OCI-LY7 (cell line): ENCODE measurements around the gene PDE5A. TPM values are rescaled to one million over a fixed set of nuclear protein-coding genes. Genes with fewer than 3 reads are reported as not detected.

ENCODE experiments used
- BruUV-seq: library from RNA; stranded (reverse); fragments of 400-500 nt; replicated peaks from 2 replicates; lab custom pipeline; 2021; lab: Mats Ljungman, UMichigan
- CTCF ChIA-PET: fragments of 300-600 bp; sonication (Branson Sonifier 250); formaldehyde crosslinking; loops from one replicate; lab custom pipeline; 2022; ENCODE audit warnings: antibody characterized with exemption; ENCODE audit not compliant: unreplicated experiment; lab: Charles Lee
- POLR2A ChIA-PET: fragments of 300-600 bp; sonication (Branson Sonifier 250); formaldehyde crosslinking; loops from one replicate; lab custom pipeline; 2022; ENCODE audit warnings: antibody characterized with exemption; lab: Charles Lee
- DNase-seq: peaks from one replicate; pipeline ENCODE4 v3.0.0-alpha.2; 2015; ENCODE audit warnings: low spot score
- H2AFZ ChIP-seq: fragments of 200-600 bp; sonication (generic), shearing (Covaris generic); 2 replicates; pipeline ENCODE4 v1.6.1; 2014; ENCODE audit warnings: mild to moderate bottlenecking, antibody characterized with exemption, low read length, moderate library complexity
- H3K27ac ChIP-seq: fragments of 200-600 bp; sonication (generic); 2 replicates; pipeline ENCODE4 v1.5.1; 2014; ENCODE audit warnings: mixed run types, low read depth, mild to moderate bottlenecking, moderate library complexity, low read length, inconsistent platforms; ENCODE audit not compliant: poor library complexity, severe bottlenecking
- H3K36me3 ChIP-seq: fragments of 200-600 bp; sonication (generic); 2 replicates; pipeline ENCODE4 v1.6.1; 2014; ENCODE audit warnings: mild to moderate bottlenecking, antibody characterized with exemption, low read length, moderate library complexity, mixed read lengths; ENCODE audit not compliant: insufficient read depth
- H3K4me1 ChIP-seq: fragments of 200-600 bp; sonication (generic); 2 replicates; pipeline ENCODE4 v1.5.1; 2014; ENCODE audit warnings: mild to moderate bottlenecking, low read length; ENCODE audit not compliant: insufficient read depth, poor library complexity, severe bottlenecking
- H3K4me2 ChIP-seq: fragments of 200-600 bp; sonication (generic); 2 replicates; pipeline ENCODE4 v1.6.1; 2014; ENCODE audit warnings: mild to moderate bottlenecking, low read length
- H3K4me3 ChIP-seq: fragments of 200-600 bp; sonication (generic); 2 replicates; pipeline ENCODE4 v1.5.1; 2014; ENCODE audit warnings: mild to moderate bottlenecking, low read depth, low read length; ENCODE audit not compliant: poor library complexity, severe bottlenecking
- H3K79me2 ChIP-seq: fragments of 200-600 bp; sonication (generic); 2 replicates; pipeline ENCODE4 v1.6.1; 2016; ENCODE audit warnings: low read depth, mild to moderate bottlenecking, low read length, moderate library complexity, mixed read lengths; ENCODE audit not compliant: insufficient read depth
- H3K9me2 ChIP-seq: fragments of 200-600 bp; sonication (generic); 2 replicates; pipeline ENCODE4 v1.6.1; 2016; ENCODE audit warnings: mild to moderate bottlenecking, low read length, mixed read lengths; ENCODE audit not compliant: insufficient read depth
- H3K9me3 ChIP-seq: fragments of 200-600 bp; sonication (generic); 2 replicates; pipeline ENCODE4 v1.6.1; 2014; ENCODE audit warnings: mild to moderate bottlenecking, mixed run types, low read length, mixed read lengths
- H4K20me1 ChIP-seq: fragments of 200-600 bp; sonication (generic); 2 replicates; pipeline ENCODE4 v1.6.1; 2014; ENCODE audit warnings: mild to moderate bottlenecking, antibody characterized with exemption, low read length, moderate library complexity, mixed read lengths; ENCODE audit not compliant: insufficient read depth
- EZH2phosphoT487 ChIP-seq: fragments of 200-600 bp; sonication (generic); IDR thresholded peaks from 2 replicates; pipeline ENCODE4 v1.6.1; 2018; ENCODE audit warnings: low read depth, borderline replicate concordance, mild to moderate bottlenecking, mixed run types, antibody characterized with exemption, low read length, moderate library complexity, mixed read lengths
- intact Hi-C: fragments of 100-400 bp; cut with micrococcal nuclease; formaldehyde crosslinking; loops from one replicate; pipeline ENCODE4 v1.10.0; 2022; ENCODE audit not compliant: unreplicated experiment
- total RNA-seq, 2 experiments: library from RNA; depleted of rRNA in 1 of 2; stranded (reverse); fragments of >200 nt in 1 of 2; shearing (Covaris generic) in 1 of 2; gene quantifications; 2 replicates each; pipeline ENCODE4 v1.2.3, GENCODE V29; 2014 to 2022
- TF ChIP-seq, protein P1 (sequence below): fragments of 200-600 bp; sonication (generic); conservative IDR thresholded peaks from 2 replicates; pipeline ENCODE4 v1.5.1; 2014; ENCODE audit warnings: mild to moderate bottlenecking, antibody characterized with exemption, low read length, moderate library complexity, mixed read lengths

The PDE5A gene
- total RNA-seq, 2 experiments from 2014 or later, result 0.22 to 1.4 TPM

DNA sequence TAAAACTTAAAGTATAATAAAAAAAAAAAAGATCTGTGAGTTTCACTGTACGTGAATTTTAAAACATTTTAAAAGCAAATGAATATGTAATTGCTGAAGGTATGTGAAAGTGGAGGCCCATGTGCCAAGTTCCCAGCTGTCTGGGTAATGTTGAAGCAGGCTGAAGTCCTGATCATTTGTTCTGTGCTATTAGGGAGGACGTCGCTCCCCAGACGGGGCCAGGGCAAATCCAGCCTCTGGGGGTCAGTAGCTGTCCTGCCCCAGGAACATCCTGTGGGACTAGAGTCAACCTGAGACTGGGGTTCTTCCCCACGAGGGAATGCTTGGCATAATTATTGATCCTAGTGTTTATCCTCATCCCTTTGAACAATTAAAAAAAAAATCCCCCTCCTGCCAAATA, 48.8 kb downstream of the PDE5A start:
- intact Hi-C loops, result no loop called here
- no TSS peak for BruUV-seq
- Histone ChIP-seq H3K4me2 (no peak overlapping the region), H4K20me1 (no peaks in the 10 kb centered on the region), H3K79me2 (no peaks in the 10 kb centered on the region), H3K27ac (no peak overlapping the region), H3K9me2 (no peaks in the 10 kb centered on the region), H3K36me3 (no peaks in the 10 kb centered on the region), H3K9me3 (no peaks in the 10 kb centered on the region), H3K4me1 (no peaks in the 10 kb centered on the region), H3K4me3 (no peak overlapping the region), H2AFZ (no peak overlapping the region)
- ChIA-PET POLR2A (no interaction called here), CTCF (no interaction called here)
- no peak for DNase-seq
- no peak for TF ChIP-seq EZH2phosphoT487

DNA sequence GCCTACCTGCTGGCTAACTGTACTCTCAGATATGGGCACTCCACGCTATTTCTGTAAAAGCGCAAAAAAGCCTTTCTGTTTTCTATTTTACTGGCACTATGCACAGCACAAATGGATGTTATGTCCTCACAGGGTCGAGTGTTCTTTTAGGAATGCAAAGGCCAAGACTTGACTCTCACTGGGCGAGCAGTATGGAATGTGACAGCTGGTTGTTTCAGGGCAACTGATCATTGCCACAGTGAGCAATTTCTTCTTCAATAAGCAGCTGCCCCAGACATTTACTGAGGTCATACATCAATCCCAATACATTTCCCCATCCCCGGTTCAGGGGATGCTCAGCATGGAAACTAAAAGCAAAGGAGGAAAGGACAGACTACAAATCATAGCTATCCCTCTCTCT, 58.2 kb downstream of the PDE5A start:
- H3K4me3 ChIP-seq, result no peak overlapping the region
- no peak overlapping the region for H3K27ac ChIP-seq
- no peaks in the 10 kb centered on the region for H3K36me3 ChIP-seq
- TF ChIP-seq EZH2phosphoT487, result no peak
- TF ChIP-seq, protein P1, sequence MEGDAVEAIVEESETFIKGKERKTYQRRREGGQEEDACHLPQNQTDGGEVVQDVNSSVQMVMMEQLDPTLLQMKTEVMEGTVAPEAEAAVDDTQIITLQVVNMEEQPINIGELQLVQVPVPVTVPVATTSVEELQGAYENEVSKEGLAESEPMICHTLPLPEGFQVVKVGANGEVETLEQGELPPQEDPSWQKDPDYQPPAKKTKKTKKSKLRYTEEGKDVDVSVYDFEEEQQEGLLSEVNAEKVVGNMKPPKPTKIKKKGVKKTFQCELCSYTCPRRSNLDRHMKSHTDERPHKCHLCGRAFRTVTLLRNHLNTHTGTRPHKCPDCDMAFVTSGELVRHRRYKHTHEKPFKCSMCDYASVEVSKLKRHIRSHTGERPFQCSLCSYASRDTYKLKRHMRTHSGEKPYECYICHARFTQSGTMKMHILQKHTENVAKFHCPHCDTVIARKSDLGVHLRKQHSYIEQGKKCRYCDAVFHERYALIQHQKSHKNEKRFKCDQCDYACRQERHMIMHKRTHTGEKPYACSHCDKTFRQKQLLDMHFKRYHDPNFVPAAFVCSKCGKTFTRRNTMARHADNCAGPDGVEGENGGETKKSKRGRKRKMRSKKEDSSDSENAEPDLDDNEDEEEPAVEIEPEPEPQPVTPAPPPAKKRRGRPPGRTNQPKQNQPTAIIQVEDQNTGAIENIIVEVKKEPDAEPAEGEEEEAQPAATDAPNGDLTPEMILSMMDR, result no peak
- H3K9me3 ChIP-seq, result no peaks in the 10 kb centered on the region
- no peak overlapping the region for H2AFZ ChIP-seq
- no TSS peak for BruUV-seq
- no peak for DNase-seq
- H3K9me2 ChIP-seq, result no peaks in the 10 kb centered on the region
- no peaks in the 10 kb centered on the region for H4K20me1 ChIP-seq
- POLR2A ChIA-PET, result interaction anchor here (0.8 to 1.6 kb wide), 2 partner anchors 12 to 49 kb away, joined by 4 read pairs; no protein-coding TSS in a partner anchor
- CTCF ChIA-PET, result no interaction called here
- intact Hi-C loops, result no loop called here
- no peaks in the 10 kb centered on the region for H3K4me1 ChIP-seq
- H3K4me2 ChIP-seq, result no peak overlapping the region
- H3K79me2 ChIP-seq, result no peaks in the 10 kb centered on the region

DNA sequence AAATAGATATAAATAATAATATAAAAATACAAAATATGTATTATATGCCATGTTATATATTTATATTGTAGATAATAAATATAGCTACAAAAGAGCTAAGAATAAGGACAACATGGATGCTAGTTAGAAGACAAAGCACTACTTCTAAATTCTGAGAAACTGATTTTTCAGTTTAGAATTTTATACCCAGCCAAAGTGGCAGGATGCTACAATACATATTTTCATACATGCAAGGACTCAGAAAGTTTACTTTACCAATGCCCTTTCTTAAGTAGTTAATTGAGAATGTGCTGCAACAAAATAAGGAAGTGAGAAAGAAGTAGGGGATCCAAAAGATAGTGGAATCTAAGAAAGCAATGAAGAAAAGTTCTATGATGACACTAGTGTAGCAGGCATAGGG, 64.5 kb downstream of the PDE5A start:
- H3K27ac ChIP-seq, result no peak overlapping the region
- no peak for DNase-seq
- H3K9me2 ChIP-seq, result no peaks in the 10 kb centered on the region
- H3K4me1 ChIP-seq, result no peaks in the 10 kb centered on the region
- H3K4me2 ChIP-seq, result no peak overlapping the region
- no peak overlapping the region for H3K4me3 ChIP-seq
- peaks cover 11% of the 10 kb centered on the region; the same call in 1 of the 2 replicates for H3K9me3 ChIP-seq
- H2AFZ ChIP-seq, result no peak overlapping the region
- TF ChIP-seq EZH2phosphoT487, result no peak
- TF ChIP-seq, protein P1, result no peak
- BruUV-seq, result no TSS peak
- H3K79me2 ChIP-seq, result no peaks in the 10 kb centered on the region
- CTCF ChIA-PET, result no interaction called here
- intact Hi-C loops, result no loop called here
- no peaks in the 10 kb centered on the region for H4K20me1 ChIP-seq
- POLR2A ChIA-PET, result no interaction called here
- H3K36me3 ChIP-seq, result no peaks in the 10 kb centered on the region
